H1 (cell line): ENCODE data around the gene TATDN2.

Source experiments
- POLR2A ChIP-seq, 2 experiments: IDR thresholded peaks; 1 replicate in 1 of 2; 2 replicates in 1 of 2; pipeline ENCODE4 v1.6.1; 2011; ENCODE audit warnings: low read depth in 2 of 2, low read length in 2 of 2, mild to moderate bottlenecking in 2 of 2; ENCODE audit errors: control extremely low read depth in 1 of 2
- RFX5 ChIP-seq: IDR thresholded peaks from 2 replicates; pipeline ENCODE4 v1.6.1; 2011; ENCODE audit warnings: low read depth, low read length, improper control_type of control experiment, borderline replicate concordance
- TAF1 ChIP-seq: IDR thresholded peaks from 2 replicates; pipeline ENCODE4 v1.6.1; 2011; ENCODE audit warnings: mild to moderate bottlenecking, low read depth, low read length
- TF ChIP-seq, protein P1 (sequence below), 3 experiments: IDR thresholded peaks; 1 replicate in 2 of 3; 2 replicates in 1 of 3; pipeline versions ENCODE4 v1.5.1 to v1.6.1; 2011; ENCODE audit warnings: low read length in 3 of 3, mild to moderate bottlenecking in 3 of 3, inconsistent platforms in 2 of 3, low read depth in 1 of 3, moderate library complexity in 1 of 3; ENCODE audit not compliant: insufficient read depth in 1 of 3; ENCODE audit errors: control extremely low read depth in 1 of 3
- TF ChIP-seq, protein P2 (sequence below): IDR thresholded peaks from 2 replicates; pipeline ENCODE4 v1.6.1; 2011; ENCODE audit warnings: low read depth, mild to moderate bottlenecking, low read length; ENCODE audit not compliant: insufficient read depth

DNA sequence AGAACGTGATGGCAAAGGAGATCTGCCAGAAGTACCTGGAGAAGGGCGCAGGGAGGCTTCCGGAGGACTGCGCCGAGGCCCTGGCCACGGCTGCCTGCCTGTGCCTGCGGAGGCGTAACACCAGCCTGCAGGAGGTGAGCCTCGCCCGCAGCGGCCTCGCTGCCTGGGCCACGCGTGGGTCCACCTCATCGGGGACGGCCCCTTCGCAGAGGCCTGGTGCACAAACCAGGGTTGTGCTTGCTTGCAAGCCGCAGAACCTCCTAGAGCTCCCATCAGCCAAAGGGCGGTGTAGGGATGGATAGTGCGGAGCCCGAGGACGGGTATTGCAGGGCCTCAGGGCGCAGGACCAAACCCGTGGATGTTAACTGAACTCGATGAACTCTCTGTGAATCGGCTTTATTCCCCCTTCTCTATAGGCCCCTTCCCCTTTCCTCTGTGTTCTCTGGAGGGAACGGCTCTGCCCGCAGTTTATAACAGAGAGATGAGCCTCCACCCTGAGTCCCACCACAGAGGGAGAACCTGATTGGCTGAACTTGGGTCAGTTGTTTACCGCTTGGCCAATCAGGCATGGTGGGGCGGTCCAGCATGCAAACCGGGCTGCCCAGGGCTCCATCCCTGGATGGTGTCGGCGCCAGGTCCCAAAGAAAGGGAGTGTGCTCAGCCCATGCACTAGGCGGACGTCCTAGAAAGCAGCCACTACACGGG, 13.6 kb upstream of the TATDN2 start:
- TF ChIP-seq POLR2A (IDR thresholded peaks at IDR 0.05; ENCODE audit: control extremely low read depth in 1 of 2, low read depth in 2 of 2, low read length in 2 of 2) (no peak), RFX5 (no peak), TAF1 (no peak)
- TF ChIP-seq, protein P1, sequence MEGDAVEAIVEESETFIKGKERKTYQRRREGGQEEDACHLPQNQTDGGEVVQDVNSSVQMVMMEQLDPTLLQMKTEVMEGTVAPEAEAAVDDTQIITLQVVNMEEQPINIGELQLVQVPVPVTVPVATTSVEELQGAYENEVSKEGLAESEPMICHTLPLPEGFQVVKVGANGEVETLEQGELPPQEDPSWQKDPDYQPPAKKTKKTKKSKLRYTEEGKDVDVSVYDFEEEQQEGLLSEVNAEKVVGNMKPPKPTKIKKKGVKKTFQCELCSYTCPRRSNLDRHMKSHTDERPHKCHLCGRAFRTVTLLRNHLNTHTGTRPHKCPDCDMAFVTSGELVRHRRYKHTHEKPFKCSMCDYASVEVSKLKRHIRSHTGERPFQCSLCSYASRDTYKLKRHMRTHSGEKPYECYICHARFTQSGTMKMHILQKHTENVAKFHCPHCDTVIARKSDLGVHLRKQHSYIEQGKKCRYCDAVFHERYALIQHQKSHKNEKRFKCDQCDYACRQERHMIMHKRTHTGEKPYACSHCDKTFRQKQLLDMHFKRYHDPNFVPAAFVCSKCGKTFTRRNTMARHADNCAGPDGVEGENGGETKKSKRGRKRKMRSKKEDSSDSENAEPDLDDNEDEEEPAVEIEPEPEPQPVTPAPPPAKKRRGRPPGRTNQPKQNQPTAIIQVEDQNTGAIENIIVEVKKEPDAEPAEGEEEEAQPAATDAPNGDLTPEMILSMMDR (IDR thresholded peaks at IDR 0.05; ENCODE audit: control extremely low read depth in 1 of 3, insufficient read depth in 1 of 3, low read depth in 1 of 3, low read length in 3 of 3), result no peak
- TF ChIP-seq, protein P2, sequence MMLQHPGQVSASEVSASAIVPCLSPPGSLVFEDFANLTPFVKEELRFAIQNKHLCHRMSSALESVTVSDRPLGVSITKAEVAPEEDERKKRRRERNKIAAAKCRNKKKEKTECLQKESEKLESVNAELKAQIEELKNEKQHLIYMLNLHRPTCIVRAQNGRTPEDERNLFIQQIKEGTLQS, result no peak
